AG09309 (cell line): ENCODE results near the gene SCUBE1.

Source experiments
- DNase-seq: peaks from one replicate; pipeline ENCODE4 v3.0.0-alpha.2; 2010; ENCODE audit warnings: low read depth
- H3K4me3 ChIP-seq: 2 replicates; pipeline ENCODE4 v1.5.1; 2011; ENCODE audit warnings: mild to moderate bottlenecking, low read depth, low read length, moderate library complexity; ENCODE audit not compliant: control insufficient read depth
- CTCF ChIP-seq: IDR thresholded peaks from 2 replicates; pipeline ENCODE4 v1.5.1; 2011; ENCODE audit warnings: mild to moderate bottlenecking, low read depth, low read length, inconsistent platforms; ENCODE audit not compliant: insufficient read depth, control insufficient read depth; ENCODE audit errors: missing control alignments

Gene SCUBE1

GRCh38 chr22:43377548-43377895 lies 34.4 kb upstream of the SCUBE1 start:
- H3K4me3 ChIP-seq = no peak overlapping the region
- no peak for TF ChIP-seq CTCF
- DNase-seq = no peak

- DNase-seq = no peak
- H3K4me3 ChIP-seq = no peak overlapping the region
- TF ChIP-seq CTCF = no peak
Observed at GRCh38 chr22:43376765-43377547, 33.8 kb upstream of the SCUBE1 start.

- no peak for TF ChIP-seq CTCF
- no peak for DNase-seq
- H3K4me3 ChIP-seq = no peak overlapping the region
Observed at GRCh38 chr22:43375951-43376455, 32.8 kb upstream of the SCUBE1 start.

- DNase-seq = no peak
- no peak overlapping the region for H3K4me3 ChIP-seq
- no peak for TF ChIP-seq CTCF
Observed at GRCh38 chr22:43370036-43370435, 26.9 kb upstream of the SCUBE1 start.

GRCh38 chr22:43365715-43366440 lies 22.7 kb upstream of the SCUBE1 start:
- H3K4me3 ChIP-seq = no peak overlapping the region
- DNase-seq = no peak
- TF ChIP-seq CTCF = no peak

- H3K4me3 ChIP-seq = no peak overlapping the region
- no peak for TF ChIP-seq CTCF
- no peak for DNase-seq
Observed at GRCh38 chr22:43364169-43364435, 20.9 kb upstream of the SCUBE1 start.
